GM23248 (cell line): ENCODE data around the gene EMILIN2. TPM values are rescaled to one million over a fixed set of nuclear protein-coding genes. Genes with fewer than 3 reads are reported as not detected.
"Not testable (repeated sequence)": the region's sequence is repeated elsewhere in the genome, so short reads cannot be mapped to it uniquely, and the experiment has no call there.

Experiments used
- DNase-seq: peaks from one replicate; pipeline ENCODE4 v3.0.0-alpha.2; 2015
- H2AFZ ChIP-seq: fragments of 200-600 bp; sonication (generic); 2 replicates; pipeline ENCODE4 v1.6.1; 2016; ENCODE audit warnings: antibody characterized with exemption
- H3F3A ChIP-seq: fragments of 200-600 bp; sonication (generic); 2 replicates; pipeline ENCODE4 v1.6.1; 2016; ENCODE audit warnings: mild to moderate bottlenecking, antibody characterized with exemption, mixed run types; ENCODE audit not compliant: insufficient read depth
- H3K27ac ChIP-seq: fragments of 200-600 bp; sonication (generic); 2 replicates; pipeline ENCODE4 v1.5.1; 2016; ENCODE audit warnings: mild to moderate bottlenecking
- H3K27me3 ChIP-seq: fragments of 200-600 bp; sonication (generic); replicated peaks from 2 replicates; pipeline ENCODE4 v1.6.1; 2016; ENCODE audit warnings: mild to moderate bottlenecking; ENCODE audit not compliant: insufficient read depth
- H3K36me3 ChIP-seq: fragments of 200-600 bp; sonication (generic); 2 replicates; pipeline ENCODE4 v1.6.1; 2016; ENCODE audit warnings: low read depth, mild to moderate bottlenecking
- H3K4me1 ChIP-seq: fragments of 200-600 bp; sonication (generic); 2 replicates; pipeline ENCODE4 v1.6.1; 2016; ENCODE audit warnings: mild to moderate bottlenecking; ENCODE audit not compliant: insufficient read depth
- H3K4me2 ChIP-seq: fragments of 200-600 bp; sonication (generic); one replicate; pipeline ENCODE4 v1.6.1; 2016; ENCODE audit warnings: mild to moderate bottlenecking; ENCODE audit not compliant: unreplicated experiment
- H3K4me3 ChIP-seq: fragments of 200-600 bp; sonication (generic); 2 replicates; pipeline ENCODE4 v1.5.1; 2016; ENCODE audit warnings: mild to moderate bottlenecking
- H3K79me2 ChIP-seq: fragments of 200-600 bp; sonication (generic); 2 replicates; pipeline ENCODE4 v1.6.1; 2016; ENCODE audit warnings: mild to moderate bottlenecking; ENCODE audit not compliant: insufficient read depth
- H3K9ac ChIP-seq: fragments of 200-600 bp; sonication (generic); 2 replicates; pipeline ENCODE4 v1.6.1; 2016; ENCODE audit warnings: mild to moderate bottlenecking
- H3K9me2 ChIP-seq: fragments of 200-600 bp; sonication (generic); 2 replicates; pipeline ENCODE4 v1.6.1; 2016; ENCODE audit warnings: mixed run types, mild to moderate bottlenecking, moderate library complexity; ENCODE audit not compliant: insufficient read depth
- H3K9me3 ChIP-seq: fragments of 200-600 bp; sonication (generic); one replicate; pipeline ENCODE4 v1.6.1; 2017; ENCODE audit warnings: low read depth
- H4K20me1 ChIP-seq: fragments of 200-600 bp; sonication (generic); 2 replicates; pipeline ENCODE4 v1.6.0; 2016; ENCODE audit not compliant: insufficient read depth
- EZH2 ChIP-seq: fragments of 200-600 bp; sonication (generic); IDR thresholded peaks from 2 replicates; pipeline ENCODE4 v1.6.1; 2018; ENCODE audit warnings: antibody characterized with exemption, mild to moderate bottlenecking; ENCODE audit not compliant: insufficient read depth, poor library complexity, severe bottlenecking
- EZH2phosphoT487 ChIP-seq: fragments of 200-600 bp; sonication (generic); IDR thresholded peaks from 2 replicates; pipeline ENCODE4 v1.6.1; 2018; ENCODE audit warnings: antibody characterized with exemption, moderate library complexity, mild to moderate bottlenecking, low read depth; ENCODE audit not compliant: insufficient read depth
- WGBS, 2 experiments: methylation state at CpG; one replicate each; pipeline ENCODE4 v1.1.6; 2015 to 2017; ENCODE audit warnings: low lambda C conversion rate in 2 of 2, low coverage in 1 of 2; ENCODE audit errors: missing lambda C conversion rate in 2 of 2; 5-methylcytosine and 5-hydroxymethylcytosine counted together
- in situ Hi-C: fragments of 300-500 bp; cut with MboI; formaldehyde crosslinking; loops from 2 replicates; pipeline ENCODE4 v1.15.0; 2020
- polyA plus RNA-seq: library from polyadenylated mRNA; unstranded; fragments of >200 nt; fragmentation: Nextera tagmentation; extraction: Ambion mirVana; gene quantifications from 2 replicates; pipeline ENCODE4 v1.2.1, GENCODE V29; 2016
- total RNA-seq: library from RNA; depleted of rRNA; stranded (reverse); fragments of >200 nt; shearing (Covaris generic); gene quantifications from 2 replicates; pipeline ENCODE4 v1.2.3, GENCODE V29; 2014; rRNA removed

The EMILIN2 gene
- total RNA-seq (23.9 and 30.2 TPM in 2 replicates), polyA plus RNA-seq (6.5 and 9.0 TPM in 2 replicates)

GRCh38 chr18:2846636-2847316, at the start of gene EMILIN2:
Gene EMILIN2 (plus strand): TSS chr18:2847006. CDS start chr18:2847189, 183 bp downstream.
- peak; percentile 76 for DNase-seq
- peak within 1 kb of the TSS; percentile 26; the same call in 1 of the 2 replicates for H3K27ac ChIP-seq

GRCh38 chr18:2797951-2798350, 48.9 kb upstream of the EMILIN2 start:
- H3K4me1 ChIP-seq = no peaks in the 10 kb centered on the region
- no peak overlapping the region for H3K4me2 ChIP-seq
- no peaks in the 10 kb centered on the region for H3F3A ChIP-seq
- H3K36me3 ChIP-seq = peaks cover 20% of the 10 kb centered on the region
- no peak for TF ChIP-seq EZH2
- WGBS, 2 experiments = 97 to 100% methylated on average over 1 of the region's 1 CpG
- no peak overlapping the region for H3K9ac ChIP-seq
- no peaks in the 10 kb centered on the region for H3K27me3 ChIP-seq
- in situ Hi-C loops = no loop called here
- H2AFZ ChIP-seq = no peak overlapping the region
- no peaks in the 10 kb centered on the region for H3K9me2 ChIP-seq
- no peak overlapping the region for H3K27ac ChIP-seq
- no peaks in the 10 kb centered on the region for H4K20me1 ChIP-seq
- DNase-seq = no peak
- H3K79me2 ChIP-seq = no peaks in the 10 kb centered on the region
- H3K9me3 ChIP-seq = no peaks in the 10 kb centered on the region
- H3K4me3 ChIP-seq = no peak overlapping the region

More at GRCh38 chr18:2846636-2847316, at the start of gene EMILIN2:
- 1% methylated on average over 63 to 72 of the region's 80 CpGs for WGBS, 2 experiments
- H2AFZ ChIP-seq = peak within 1 kb of the TSS; percentile 81
- H3F3A ChIP-seq = peaks cover 9% of the 10 kb centered on the region; the same call in 1 of the 2 replicates
- peak within 1 kb of the TSS; percentile 82 for H3K4me3 ChIP-seq
- no peaks in the 10 kb centered on the region for H3K27me3 ChIP-seq
- in situ Hi-C loops = no loop called here
- peak within 1 kb of the TSS; percentile 80 for H3K4me2 ChIP-seq
- H3K36me3 ChIP-seq = no peaks in the 10 kb centered on the region
- H3K4me1 ChIP-seq = peaks cover 7% of the 10 kb centered on the region
- peak within 1 kb of the TSS; percentile 81 for H3K9ac ChIP-seq
- no peaks in the 10 kb centered on the region for H3K9me3 ChIP-seq
- TF ChIP-seq EZH2phosphoT487 (no peak), EZH2 (no peak)
- no peaks in the 10 kb centered on the region for H3K79me2 ChIP-seq
- H4K20me1 ChIP-seq = no peaks in the 10 kb centered on the region
- no peaks in the 10 kb centered on the region for H3K9me2 ChIP-seq

DNA sequence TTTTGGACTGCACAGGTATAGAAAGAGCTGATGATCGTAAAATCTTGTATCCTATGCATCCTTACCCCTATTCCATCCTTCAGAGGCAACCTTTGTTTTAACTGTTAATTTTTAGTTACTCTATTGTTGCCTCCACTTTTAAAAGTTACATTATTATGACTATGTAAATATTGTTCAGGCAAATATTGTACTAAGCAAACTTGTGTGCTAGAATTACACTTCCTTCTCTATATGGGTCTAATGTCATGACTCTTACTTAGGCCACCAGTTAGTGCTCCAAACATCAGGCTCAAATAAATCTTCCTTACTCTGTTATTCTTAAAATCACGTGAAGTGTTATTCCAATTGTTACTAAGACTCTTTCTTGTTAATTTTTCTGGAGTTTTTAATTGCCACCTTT, 47.4 kb upstream of the EMILIN2 start:
- Histone ChIP-seq H3K36me3 (peaks cover 20% of the 10 kb centered on the region), H3K4me1 (no peaks in the 10 kb centered on the region), H2AFZ (no peak overlapping the region), H3K9me3 (no peaks in the 10 kb centered on the region), H3K79me2 (no peaks in the 10 kb centered on the region), H3K4me2 (no peak overlapping the region), H3K27me3 (no peaks in the 10 kb centered on the region), H3F3A (0 out of 2 replicates have a peak, but pooled peaks cover under 1% of the 10 kb centered on the region), H3K4me3 (no peak overlapping the region), H4K20me1 (no peaks in the 10 kb centered on the region), H3K9me2 (no peaks in the 10 kb centered on the region), H3K9ac (no peak overlapping the region), H3K27ac (no peak overlapping the region)
- TF ChIP-seq EZH2 (no peak), EZH2phosphoT487 (no peak)
- DNase-seq = no peak
- WGBS, 2 experiments = 73 to 78% methylated on average over 2 of the region's 2 CpGs
- in situ Hi-C loops = no loop called here

DNA sequence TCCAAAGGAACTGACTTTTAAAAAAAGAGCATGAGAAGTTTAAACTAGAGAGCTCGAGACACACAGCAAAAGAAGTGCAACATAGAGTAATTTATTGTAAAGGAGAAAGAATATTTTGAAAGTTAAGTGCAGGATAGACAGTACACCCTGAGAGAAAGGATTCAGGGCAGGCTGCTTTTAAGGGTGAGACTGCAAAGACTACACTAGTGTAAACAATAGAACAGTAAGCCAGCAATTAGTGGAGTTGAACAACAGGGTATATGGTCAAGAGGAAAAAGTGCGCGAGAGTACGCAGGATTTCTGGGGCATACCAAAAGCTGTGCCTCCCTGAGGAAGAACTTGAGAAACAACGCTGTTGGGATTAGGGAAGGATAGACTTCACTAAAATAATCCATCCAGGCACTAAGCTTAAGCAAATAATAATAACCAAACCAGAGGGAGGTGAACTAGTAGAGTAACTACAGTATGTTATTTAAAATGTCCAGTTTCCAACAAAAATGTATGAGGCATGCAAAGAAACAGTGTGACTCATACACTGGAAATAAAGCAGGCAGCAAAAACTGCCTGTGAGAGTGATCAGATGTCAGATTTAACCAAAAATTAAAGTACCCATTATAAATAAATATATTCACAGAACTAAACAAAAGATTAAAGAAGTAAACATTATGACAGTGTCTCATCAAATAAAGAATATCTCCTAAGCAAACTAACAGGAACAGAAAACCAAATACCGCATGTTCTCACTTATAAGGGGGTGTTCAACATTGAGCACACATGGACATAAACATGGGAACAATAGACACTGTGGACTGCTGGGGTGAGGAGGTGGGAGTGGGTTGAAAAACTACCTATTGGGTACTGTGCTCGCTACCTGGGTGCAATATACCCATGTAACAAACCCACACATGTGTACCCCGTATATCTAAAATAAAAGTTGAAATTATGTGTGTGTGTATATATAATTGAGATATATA, 40.5 kb upstream of the EMILIN2 start:
- Histone ChIP-seq H4K20me1 (no peaks in the 10 kb centered on the region), H3K9ac (peak overlapping the region; percentile 1; the same call in 1 of the 2 replicates), H3K79me2 (no peaks in the 10 kb centered on the region), H2AFZ (no peak overlapping the region), H3F3A (peaks cover 6% of the 10 kb centered on the region; the same call in 1 of the 2 replicates), H3K4me2 (no peak overlapping the region), H3K27me3 (no peaks in the 10 kb centered on the region), H3K4me3 (no peak overlapping the region), H3K27ac (no peak overlapping the region), H3K9me2 (no peaks in the 10 kb centered on the region), H3K9me3 (no peaks in the 10 kb centered on the region), H3K36me3 (no peaks in the 10 kb centered on the region; the same call in 1 of the 2 replicates), H3K4me1 (peaks cover 9% of the 10 kb centered on the region; the same call in 1 of the 2 replicates)
- in situ Hi-C loops = no loop called here
- no peak for TF ChIP-seq EZH2phosphoT487
- WGBS, 2 experiments = 88 to 91% methylated on average over 8 of the region's 8 CpGs
- peak; percentile 71 for DNase-seq

DNA sequence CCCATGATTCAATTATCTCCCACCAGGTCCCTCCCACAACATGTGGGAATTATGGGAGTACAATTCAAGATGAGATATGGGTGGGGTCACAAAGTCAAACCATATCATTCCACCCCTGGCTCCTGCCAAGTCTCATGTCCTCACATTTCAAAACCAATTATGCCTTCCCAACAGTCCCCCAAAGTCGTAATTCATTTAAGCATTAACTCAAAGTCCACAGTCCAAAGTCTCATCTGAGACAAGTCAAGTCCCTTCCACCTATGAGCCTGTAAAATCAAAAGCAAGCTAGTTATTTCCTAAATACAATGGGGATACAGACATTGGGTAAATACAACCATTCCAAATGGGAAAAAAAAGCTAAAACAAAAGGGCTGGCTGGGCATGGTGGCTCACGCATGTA, 38.2 kb upstream of the EMILIN2 start:
- H3K4me1 ChIP-seq, H3K36me3 ChIP-seq, H4K20me1 ChIP-seq, DNase-seq, H3F3A ChIP-seq, in situ Hi-C loops, H3K27me3 ChIP-seq, H3K9me2 ChIP-seq, H3K9ac ChIP-seq, H3K27ac ChIP-seq, H3K79me2 ChIP-seq, H3K9me3 ChIP-seq, H2AFZ ChIP-seq, H3K4me3 ChIP-seq, H3K4me2 ChIP-seq: not testable (repeated sequence)
- 95 to 96% methylated on average over 2 of the region's 2 CpGs for WGBS, 2 experiments

- H3K4me1 ChIP-seq, DNase-seq, H3K9ac ChIP-seq, H2AFZ ChIP-seq, H3K4me3 ChIP-seq, H3K27ac ChIP-seq, H3K9me3 ChIP-seq, H3K79me2 ChIP-seq, H4K20me1 ChIP-seq, H3K27me3 ChIP-seq, H3K4me2 ChIP-seq, H3F3A ChIP-seq, in situ Hi-C loops, H3K36me3 ChIP-seq, H3K9me2 ChIP-seq: not testable (repeated sequence)
- 96 to 97% methylated on average over 6 of the region's 6 CpGs for WGBS, 2 experiments
Measured at GRCh38 chr18:2809666-2810183, 37.1 kb upstream of the EMILIN2 start.
